ENCODE data around the gene APOBEC3A. TPM values are rescaled to one million over a fixed set of nuclear protein-coding genes. Genes with fewer than 3 reads are reported as not detected.

Gene APOBEC3A
- total and polyA plus RNA-seq, 2 of the 8 experiments (the other 6 are each of a cell fraction or from before 2014, with no cell fraction given) = not detected

DNA sequence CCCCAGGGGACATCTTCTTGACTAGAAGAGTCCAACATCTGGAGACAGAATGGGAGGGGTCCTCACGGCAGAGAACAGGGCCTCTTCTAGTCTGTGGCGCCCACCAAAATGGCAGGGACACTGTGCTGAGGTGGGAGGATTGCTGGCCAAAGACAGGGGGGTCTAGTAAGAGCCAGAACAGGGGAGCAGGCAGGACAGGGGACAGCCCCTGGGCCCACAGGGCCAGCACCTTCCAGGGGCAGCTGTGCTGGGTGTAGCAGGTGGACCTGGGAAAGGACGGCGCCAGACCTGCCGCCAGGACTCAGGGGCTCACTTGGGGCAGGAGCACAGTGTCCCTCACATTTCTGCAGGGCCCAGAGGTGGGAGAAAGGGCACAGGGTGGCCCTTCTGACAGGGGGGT, 858 bp upstream of the APOBEC3A start (continued):
- TF ChIP-seq CHD7 (IDR thresholded peaks at IDR 0.05; ENCODE audit: insufficient replicate concordance, low read length) (no peak), BCL11A (IDR thresholded peaks at IDR 0.05; ENCODE audit: low read depth in 2 of 2, low read length in 2 of 2) (no peak), HDAC6 (IDR thresholded peaks at IDR 0.05; ENCODE audit: low read depth, low read length) (no peak), TAF1 (IDR thresholded peaks at IDR 0.05; ENCODE audit: low read depth, low read length) (no peak), SP1 (IDR thresholded peaks at IDR 0.05; ENCODE audit: low read depth, low read length) (no peak), TAF7 (optimal IDR thresholded peaks at IDR 0.05; ENCODE audit: borderline replicate concordance, low read depth, low read length) (no peak), SIX5 (IDR thresholded peaks at IDR 0.05; ENCODE audit: low read depth, low read length) (no peak), CTBP2 (IDR thresholded peaks at IDR 0.05; ENCODE audit: borderline replicate concordance, insufficient read depth, insufficient read length, low read length) (no peak)
